ENCODE data around the gene GASK1B.

DNA sequence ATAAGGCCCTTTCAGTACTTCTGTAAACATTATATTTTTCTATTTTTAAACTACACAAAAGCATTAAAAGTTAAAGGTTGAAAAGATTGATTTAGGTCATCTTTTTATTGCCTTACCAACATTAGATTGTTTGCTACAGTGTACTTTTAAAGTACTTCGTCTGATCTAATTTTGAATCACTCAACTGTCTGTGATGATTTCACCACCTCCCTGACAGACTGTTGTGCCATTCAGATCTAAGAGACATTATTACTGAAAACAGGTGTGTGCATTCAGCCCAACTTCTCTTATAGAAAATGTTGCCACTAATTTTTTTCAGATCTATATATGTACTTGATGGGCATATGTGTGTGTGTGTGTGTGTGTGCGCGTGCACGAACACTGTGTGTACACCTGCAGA is 39.3 kb downstream of the GASK1B start:
- no peak for TF ChIP-seq GATA2 (IDR thresholded peaks at IDR 0.05; ENCODE audit: low read depth, low read length)
- TF ChIP-seq GATA3 (IDR thresholded peaks at IDR 0.05; ENCODE audit: low read depth, low read length) = no peak
